ENCODE results near the gene KDM6A. TPM values are rescaled to one million over a fixed set of nuclear protein-coding genes. Genes with fewer than 3 reads are reported as not detected.

Gene KDM6A
- total and polyA plus RNA-seq, 9 of the 15 experiments (the other 6 are each of a cell fraction or from before 2014, with no cell fraction given), result 8.4 to 34.3 (median 22.9) TPM

DNA sequence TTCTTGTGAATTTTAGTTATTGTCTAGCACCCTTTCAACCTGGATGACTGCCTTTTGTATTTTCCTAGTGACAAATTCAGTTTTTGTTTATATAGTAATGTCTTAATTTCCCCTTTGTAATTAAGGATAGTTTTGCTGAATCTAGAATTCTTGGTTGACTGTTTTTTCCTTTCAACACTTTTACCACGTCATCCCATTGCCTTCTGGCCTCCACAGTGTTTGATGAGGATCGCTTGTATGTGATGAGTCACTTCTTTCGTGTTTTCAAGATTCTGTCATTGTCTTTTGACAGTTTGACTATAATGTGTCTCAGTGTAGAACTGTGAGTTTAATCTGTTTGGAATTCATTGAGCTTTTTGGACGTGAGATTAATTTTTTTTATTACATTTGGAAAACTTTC, 30.1 kb downstream of the KDM6A start (continued):
- TF ChIP-seq MAFG (tag; conservative IDR thresholded peaks at IDR 0.05), result peak; percentile 84
- TF ChIP-seq ETV6 (IDR thresholded peaks at IDR 0.05; ENCODE audit: borderline replicate concordance in 1 of 2, low read depth in 2 of 2, low read length in 1 of 2), result no peak
- TF ChIP-seq ETV6 (CRISPR knock-in tag; IDR thresholded peaks at IDR 0.05; ENCODE audit: borderline replicate concordance), result no peak
- no peak for TF ChIP-seq ZNF121 (CRISPR knock-in tag; conservative IDR thresholded peaks at IDR 0.05)
- TF ChIP-seq MBD2 (IDR thresholded peaks at IDR 0.05; ENCODE audit: borderline replicate concordance, low read depth), result no peak
- TF ChIP-seq MAZ (CRISPR knock-in tag; conservative IDR thresholded peaks at IDR 0.05 in 1 of 2, IDR thresholded peaks at IDR 0.05 in 1 of 2), result no peak
- TF ChIP-seq CTBP1 (IDR thresholded peaks at IDR 0.05; ENCODE audit: borderline replicate concordance), result no peak
- TF ChIP-seq ZFPM2 (CRISPR knock-in tag; IDR thresholded peaks at IDR 0.05), result no peak
- TF ChIP-seq KDM5B (IDR thresholded peaks at IDR 0.05; ENCODE audit: insufficient replicate concordance, low read depth, low read length), result no peak
- TF ChIP-seq, protein P1, sequence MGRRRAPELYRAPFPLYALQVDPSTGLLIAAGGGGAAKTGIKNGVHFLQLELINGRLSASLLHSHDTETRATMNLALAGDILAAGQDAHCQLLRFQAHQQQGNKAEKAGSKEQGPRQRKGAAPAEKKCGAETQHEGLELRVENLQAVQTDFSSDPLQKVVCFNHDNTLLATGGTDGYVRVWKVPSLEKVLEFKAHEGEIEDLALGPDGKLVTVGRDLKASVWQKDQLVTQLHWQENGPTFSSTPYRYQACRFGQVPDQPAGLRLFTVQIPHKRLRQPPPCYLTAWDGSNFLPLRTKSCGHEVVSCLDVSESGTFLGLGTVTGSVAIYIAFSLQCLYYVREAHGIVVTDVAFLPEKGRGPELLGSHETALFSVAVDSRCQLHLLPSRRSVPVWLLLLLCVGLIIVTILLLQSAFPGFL (CRISPR knock-in tag; IDR thresholded peaks at IDR 0.05), result no peak
- TF ChIP-seq ZNF431 (CRISPR knock-in tag; IDR thresholded peaks at IDR 0.05), result no peak
- peak; percentile 74; the same call in 1 of the 2 replicates for TF ChIP-seq SMARCE1 (IDR thresholded peaks at IDR 0.05)
- TF ChIP-seq, protein P2, sequence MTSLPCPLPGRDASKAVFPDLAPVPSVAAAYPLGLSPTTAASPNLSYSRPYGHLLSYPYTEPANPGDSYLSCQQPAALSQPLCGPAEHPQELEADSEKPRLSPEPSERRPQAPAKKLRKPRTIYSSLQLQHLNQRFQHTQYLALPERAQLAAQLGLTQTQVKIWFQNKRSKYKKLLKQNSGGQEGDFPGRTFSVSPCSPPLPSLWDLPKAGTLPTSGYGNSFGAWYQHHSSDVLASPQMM (CRISPR knock-in tag; IDR thresholded peaks at IDR 0.05), result no peak
- TF ChIP-seq BCOR (IDR thresholded peaks at IDR 0.05), result no peak
- TF ChIP-seq SMAD2 (IDR thresholded peaks at IDR 0.05; ENCODE audit: low read depth, low read length), result no peak
- peak; percentile 87 for TF ChIP-seq JUN (IDR thresholded peaks at IDR 0.05; ENCODE audit: borderline replicate concordance, low read depth, low read length)
- no peak for TF ChIP-seq JUN (CRISPR knock-in tag; IDR thresholded peaks at IDR 0.05; ENCODE audit: borderline replicate concordance)
- no peak for TF ChIP-seq PCBP2 (IDR thresholded peaks at IDR 0.05; ENCODE audit: low read depth, low read length, poor library complexity, severe bottlenecking)
- TF ChIP-seq CREM (IDR thresholded peaks at IDR 0.05; ENCODE audit: low read depth), result peak; percentile 81
- TF ChIP-seq ZNF41 (CRISPR knock-in tag; conservative IDR thresholded peaks at IDR 0.05), result no peak
